Astrocyte of the hippocampus (primary cell): ENCODE data around the gene FBXO24.
A peak's percentile ranks its signal among the peaks of the same experiment; 100 is the strongest.
"Not testable (repeated sequence)": the region's sequence is repeated elsewhere in the genome, so short reads cannot be mapped to it uniquely, and the experiment has no call there.

Experiments
- DNase-seq: peaks from one replicate; pipeline ENCODE4 v3.0.0; 2011; ENCODE audit warnings: low read depth, low spot score

The FBXO24 gene

GRCh38 chr7:100586266-100587025 lies at the start of gene FBXO24:
Gene FBXO24, plus strand, starts transcription at chr7:100586328. Its CDS starts 298 bp downstream, at chr7:100586626.
- peak; percentile 100 for DNase-seq

GRCh38 chr7:100536695-100537094 lies 49.4 kb upstream of the FBXO24 start:
- not testable (repeated sequence) for DNase-seq

- DNase-seq = no peak
These were observed 47.8 kb upstream of the FBXO24 start for GRCh38 chr7:100538348-100538653.

GRCh38 chr7:100538654-100539435 lies 47.3 kb upstream of the FBXO24 start, which contains the start of gene AGFG2:
Gene AGFG2, plus strand, starts transcription at chr7:100539203. Its CDS starts 144 bp downstream, at chr7:100539347.
- DNase-seq = peak; percentile 100

GRCh38 chr7:100539436-100540006 lies 46.6 kb upstream of the FBXO24 start:
- no peak for DNase-seq

GRCh38 chr7:100540073-100540723 lies 45.9 kb upstream of the FBXO24 start:
- no peak for DNase-seq

- DNase-seq = not testable (repeated sequence)
These were observed 44.8 kb upstream of the FBXO24 start for GRCh38 chr7:100541309-100541708.

- no peak for DNase-seq
These were observed 42.5 kb upstream of the FBXO24 start for GRCh38 chr7:100543586-100543985.

- DNase-seq = no peak
These were observed 41.7 kb upstream of the FBXO24 start for GRCh38 chr7:100544386-100544785.

GRCh38 chr7:100544967-100545359 lies 41.2 kb upstream of the FBXO24 start:
- peak; percentile 19 for DNase-seq

GRCh38 chr7:100545360-100546128 lies 40.6 kb upstream of the FBXO24 start:
- peak; percentile 89 for DNase-seq

- no peak for DNase-seq
These were observed 39.8 kb upstream of the FBXO24 start for GRCh38 chr7:100546129-100546925.

GRCh38 chr7:100546926-100547800 lies 39.0 kb upstream of the FBXO24 start:
- peak; percentile 20 for DNase-seq

- peak; percentile 46 for DNase-seq
These were observed 38.3 kb upstream of the FBXO24 start for GRCh38 chr7:100547872-100548271.

GRCh38 chr7:100548446-100548845 lies 37.7 kb upstream of the FBXO24 start:
- not testable (repeated sequence) for DNase-seq

- DNase-seq = no peak
These were observed 33.6 kb upstream of the FBXO24 start for GRCh38 chr7:100552532-100552931.

- no peak for DNase-seq
These were observed 33.1 kb upstream of the FBXO24 start for GRCh38 chr7:100553032-100553431.

GRCh38 chr7:100555701-100556100 lies 30.4 kb upstream of the FBXO24 start:
- DNase-seq = no peak

- peak; percentile 61 for DNase-seq
These were observed 29.6 kb upstream of the FBXO24 start for GRCh38 chr7:100556541-100556940.
